ENCODE results near the gene ZNF652.
"Not testable (repeated sequence)": the region's sequence is repeated elsewhere in the genome, so short reads cannot be mapped to it uniquely, and the experiment has no call there.

Gene ZNF652

GRCh38 chr17:49393491-49394255, 31.6 kb upstream of the ZNF652 start:
- DNase-seq (ENCODE audit: low read depth) = no peak
- TF ChIP-seq CTCF (conservative IDR thresholded peaks at IDR 0.05; ENCODE audit: low read depth, low read length) = no peak
- no peak overlapping the region for H3K4me3 ChIP-seq (ENCODE audit: low read length)

DNA sequence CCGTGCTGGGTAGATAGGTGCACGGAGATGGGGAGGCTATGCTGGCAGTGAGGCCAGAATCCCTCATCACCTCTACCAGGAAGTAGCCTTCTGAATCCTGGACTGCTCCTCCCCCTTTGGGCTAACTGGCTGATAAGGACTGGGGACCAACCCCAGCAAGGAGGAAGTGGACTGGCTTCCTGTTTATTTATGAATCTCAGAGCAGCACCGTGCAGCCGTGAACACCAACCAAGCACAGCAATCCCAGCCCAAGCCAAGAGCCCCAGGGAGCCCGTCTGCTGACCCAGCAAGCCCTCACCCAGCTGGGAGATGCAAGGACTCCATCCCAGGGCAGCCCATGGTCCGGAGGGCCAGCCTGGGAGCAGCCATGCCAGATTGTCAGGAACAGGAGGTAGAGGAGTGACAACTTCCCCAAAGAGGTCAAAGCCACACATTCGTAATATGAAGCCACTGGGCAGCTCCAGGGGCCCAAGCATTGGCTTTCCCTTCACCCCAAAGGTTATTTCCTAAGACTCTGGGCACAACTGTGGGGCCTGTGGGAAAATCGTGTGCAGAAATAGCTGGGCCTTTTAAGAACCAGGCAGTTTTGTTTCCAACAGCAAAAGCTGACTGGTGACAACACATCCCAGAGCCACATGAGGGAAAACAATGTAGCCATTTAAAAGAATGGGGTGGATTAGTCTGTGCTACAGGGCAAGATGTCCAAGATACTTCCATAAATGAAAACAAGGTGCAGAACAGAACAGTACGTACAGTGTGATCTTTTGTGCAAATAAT, 28.7 kb upstream of the ZNF652 start:
- TF ChIP-seq CTCF (conservative IDR thresholded peaks at IDR 0.05; ENCODE audit: low read depth, low read length) = no peak

GRCh38 chr17:49389514-49390347, 27.7 kb upstream of the ZNF652 start:
- not testable (repeated sequence) for DNase-seq (ENCODE audit: low read depth); H3K4me3 ChIP-seq (ENCODE audit: low read length)

More for the DNA sequence above, 28.7 kb upstream of the ZNF652 start:
- DNase-seq (ENCODE audit: low read depth) = no peak
- no peak overlapping the region for H3K4me3 ChIP-seq (ENCODE audit: low read length)

DNA sequence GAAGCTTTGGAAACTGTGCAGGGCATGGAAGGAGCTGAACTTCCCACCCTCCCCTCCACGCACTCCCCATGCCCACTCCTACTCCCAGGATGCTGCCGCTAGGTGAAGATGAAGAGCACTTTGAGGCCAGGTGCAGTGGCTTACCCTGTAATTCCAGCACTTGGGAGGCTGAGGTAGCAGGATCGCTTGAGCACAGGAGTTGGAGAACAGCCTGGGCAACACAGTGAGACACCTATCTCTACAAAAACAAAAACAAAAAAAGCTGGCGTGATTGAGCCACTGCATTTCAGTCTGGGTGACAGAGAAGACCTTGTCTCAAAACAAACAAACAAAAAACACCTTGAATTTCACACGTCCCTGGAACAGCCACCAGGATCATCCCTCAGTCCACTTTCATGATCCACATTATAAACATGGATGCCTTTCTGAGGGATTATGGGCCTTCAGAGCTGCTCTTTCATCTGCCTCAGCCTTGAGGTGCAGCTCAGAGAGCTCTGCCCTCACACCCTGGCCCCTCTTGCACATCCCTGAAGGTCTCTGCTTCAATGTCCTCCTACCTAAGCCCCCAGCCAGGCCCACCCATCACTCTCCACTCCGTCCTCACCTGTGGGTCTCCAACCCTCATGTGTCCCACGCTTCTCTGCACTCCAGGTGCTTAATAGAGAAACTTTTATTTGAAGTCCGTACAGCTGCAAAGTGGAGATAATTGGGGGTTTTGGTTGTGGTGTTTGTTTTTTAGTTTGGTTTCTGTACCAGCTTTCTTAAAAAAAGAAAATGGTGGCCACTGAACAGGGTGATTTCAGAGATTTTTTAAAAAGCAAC, 26.9 kb upstream of the ZNF652 start:
- TF ChIP-seq CTCF (conservative IDR thresholded peaks at IDR 0.05; ENCODE audit: low read depth, low read length) = no peak
- DNase-seq (ENCODE audit: low read depth) = no peak
- no peak overlapping the region for H3K4me3 ChIP-seq (ENCODE audit: low read length)

- no peak for DNase-seq (ENCODE audit: low read depth)
- no peak overlapping the region for H3K4me3 ChIP-seq (ENCODE audit: low read length)
- TF ChIP-seq CTCF (conservative IDR thresholded peaks at IDR 0.05; ENCODE audit: low read depth, low read length) = no peak
Measured at GRCh38 chr17:49388290-49388640, 26.2 kb upstream of the ZNF652 start.

GRCh38 chr17:49387498-49388289, 25.6 kb upstream of the ZNF652 start:
- no peak for TF ChIP-seq CTCF (conservative IDR thresholded peaks at IDR 0.05; ENCODE audit: low read depth, low read length)
- DNase-seq (ENCODE audit: low read depth) = no peak
- H3K4me3 ChIP-seq (ENCODE audit: low read length) = no peak overlapping the region

Measured in retinal pigment epithelial cell (primary cell).